Raji (cell line): ENCODE measurements around the gene MOG.
A peak's percentile ranks its signal among the peaks of the same experiment; 100 is the strongest.

Source experiments
- POLR2A ChIP-seq: IDR thresholded peaks from 2 replicates; pipeline ENCODE4 v1.6.1; 2011; ENCODE audit warnings: low read depth, low read length, control low read depth; ENCODE audit not compliant: insufficient read depth

MOG gene

GRCh38 chr6:29631209-29631810, 25.6 kb upstream of the MOG start:
- no peak for TF ChIP-seq POLR2A

- TF ChIP-seq POLR2A: no peak
Measured at GRCh38 chr6:29631860-29632731, 24.8 kb upstream of the MOG start.

GRCh38 chr6:29632789-29633533, 23.9 kb upstream of the MOG start, which contains the start of gene GABBR1:
Gene GABBR1, minus strand, starts transcription at chr6:29633183. Its CDS starts 798 bp downstream, at chr6:29632385.
- TF ChIP-seq POLR2A: peak; percentile 43

GRCh38 chr6:29633534-29633905, 23.4 kb upstream of the MOG start:
- TF ChIP-seq POLR2A: no peak

GRCh38 chr6:29637247-29637646, 19.6 kb upstream of the MOG start:
- no peak for TF ChIP-seq POLR2A

- TF ChIP-seq POLR2A: no peak
Measured at GRCh38 chr6:29641430-29642148, 15.3 kb upstream of the MOG start.

- TF ChIP-seq POLR2A: no peak
Measured at GRCh38 chr6:29647927-29648642, 8.8 kb upstream of the MOG start.

GRCh38 chr6:29649701-29650673, 6.9 kb upstream of the MOG start:
- TF ChIP-seq POLR2A: peak; percentile 92

GRCh38 chr6:29651413-29652197, 5.3 kb upstream of the MOG start:
- no peak for TF ChIP-seq POLR2A

- no peak for TF ChIP-seq POLR2A
Measured at GRCh38 chr6:29652198-29652584, 4.7 kb upstream of the MOG start.

GRCh38 chr6:29653452-29654038, 3.3 kb upstream of the MOG start:
- no peak for TF ChIP-seq POLR2A

- no peak for TF ChIP-seq POLR2A
Measured at GRCh38 chr6:29655658-29656057, 1.2 kb upstream of the MOG start.
